HepG2 (cell line): ENCODE results near the gene GSG1. TPM values are rescaled to one million over a fixed set of nuclear protein-coding genes. Genes with fewer than 3 reads are reported as not detected.

Experiments
- DMAP1 ChIP-seq: IDR thresholded peaks from 2 replicates; pipeline ENCODE4 v1.6.1; 2016
- E2F5 ChIP-seq: sonication (generic); formaldehyde crosslinking; conservative IDR thresholded peaks from 2 replicates; pipeline ENCODE4 v1.4.0; 2020; ENCODE audit warnings: missing genetic modification reagents
- HBP1 ChIP-seq: IDR thresholded peaks from 2 replicates; pipeline ENCODE4 v1.6.1; 2016; ENCODE audit warnings: low read depth, control low read depth
- HNF4A ChIP-seq: sonication (generic); formaldehyde crosslinking; IDR thresholded peaks from 2 replicates; pipeline ENCODE4 v1.4.0; 2020; ENCODE audit warnings: missing genetic modification reagents
- KAT2B ChIP-seq: fragments of 150-350 bp; IDR thresholded peaks from 2 replicates; pipeline ENCODE4 v1.6.1; 2014; ENCODE audit warnings: low read depth, low read length, borderline replicate concordance
- MLX ChIP-seq: IDR thresholded peaks from 2 replicates; pipeline ENCODE4 v1.6.1; 2016
- NFYC ChIP-seq: IDR thresholded peaks from 2 replicates; pipeline ENCODE4 v1.6.1; 2016; ENCODE audit warnings: missing genetic modification reagents, missing compliant biosample characterization
- PCBP2 ChIP-seq: fragments of 200-400 bp; formaldehyde crosslinking; optimal IDR thresholded peaks from 2 replicates; pipeline ENCODE3; 2018; ENCODE audit warnings: low read length, low read depth; ENCODE audit not compliant: poor library complexity, severe bottlenecking
- PITX1 ChIP-seq: sonication (generic); formaldehyde crosslinking; IDR thresholded peaks from 2 replicates; pipeline ENCODE4 v1.5.1; 2020; ENCODE audit warnings: mild to moderate bottlenecking, missing genetic modification reagents
- XRCC5 ChIP-seq: fragments of 200-400 bp; formaldehyde crosslinking; optimal IDR thresholded peaks from 2 replicates; pipeline ENCODE3; 2017; ENCODE audit warnings: mild to moderate bottlenecking, low read length
- ZNF282 ChIP-seq: fragments of 450-650 bp; IDR thresholded peaks from 2 replicates; pipeline ENCODE4 v1.6.1; 2018; ENCODE audit not compliant: partially characterized antibody
- ZNF317 ChIP-seq: sonication (generic); formaldehyde crosslinking; IDR thresholded peaks from 2 replicates; pipeline ENCODE4 v1.5.0; 2020; ENCODE audit warnings: mild to moderate bottlenecking, missing genetic modification reagents
- ZNF639 ChIP-seq: conservative IDR thresholded peaks from 2 replicates; pipeline ENCODE4 v1.6.1; 2018; ENCODE audit warnings: missing genetic modification reagents
- ZNF687 ChIP-seq: sonication (generic); formaldehyde crosslinking; IDR thresholded peaks from 2 replicates; pipeline ENCODE4 v1.5.1; 2020; ENCODE audit warnings: mild to moderate bottlenecking, missing genetic modification reagents, moderate library complexity
- ZNF710 ChIP-seq: sonication (generic); formaldehyde crosslinking; IDR thresholded peaks from 2 replicates; pipeline ENCODE4 v1.5.0; 2020; ENCODE audit warnings: mild to moderate bottlenecking, missing genetic modification reagents, borderline replicate concordance
- ZNF883 ChIP-seq: sonication (generic); formaldehyde crosslinking; IDR thresholded peaks from 2 replicates; pipeline ENCODE4 v1.5.1; 2020; ENCODE audit warnings: mild to moderate bottlenecking, missing genetic modification reagents; ENCODE audit errors: not compliant biosample characterization
- ZNF891 ChIP-seq: sonication (generic); formaldehyde crosslinking; IDR thresholded peaks from 2 replicates; pipeline ENCODE4 v1.5.0; 2020; ENCODE audit warnings: mild to moderate bottlenecking, missing genetic modification reagents
- ZSCAN5A ChIP-seq: sonication (generic); formaldehyde crosslinking; IDR thresholded peaks from 2 replicates; pipeline ENCODE4 v1.8.0; 2022; ENCODE audit warnings: mild to moderate bottlenecking, missing genetic modification reagents, borderline replicate concordance
- polyA plus RNA-seq, 8 experiments: library from polyadenylated mRNA; depleted of rRNA in 3 of 8; stranded (reverse) in 7 of 8; unstranded in 1 of 8; fragments of >200 nt; fragmentation: Illumina TruSeq in 4 of 8; extraction: Trizol in 4 of 8; gene quantifications; 2 replicates each; pipeline versions ENCODE4 v1.2.1 to v1.2.3, GENCODE V29; 2011 to 2016; ENCODE audit warnings: low read depth in 4 of 8, missing spikeins in 1 of 8, mixed read lengths in 1 of 8; ENCODE audit not compliant: insufficient read depth in 1 of 8
- total RNA-seq, 5 experiments: library from RNA; depleted of rRNA; stranded (reverse); fragments of >200 nt; fragmentation: Illumina TruSeq; extraction: Trizol; gene quantifications; 2 replicates each; pipeline ENCODE4 v1.2.3, GENCODE V29; 2016; ENCODE audit warnings: low read depth in 1 of 5

Gene GSG1
- total and polyA plus RNA-seq, 2 of the 13 experiments (the other 11 are each of a cell fraction or from before 2014, with no cell fraction given), result not detected

GRCh38 chr12:13079440-13079906 lies 24.0 kb downstream of the GSG1 start (continued):
- TF ChIP-seq ZNF883 (CRISPR knock-in tag) (no peak), ZNF317 (CRISPR knock-in tag) (peak; percentile 82), ZNF282 (no peak), KAT2B (no peak), DMAP1 (CRISPR knock-in tag) (0 out of 2 replicates have a peak, but pooled peaks have one; percentile 24), HBP1 (CRISPR knock-in tag) (0 out of 2 replicates have a peak, but pooled peaks have one; percentile 26), ZNF639 (CRISPR knock-in tag) (no peak), XRCC5 (no peak), HNF4A (CRISPR knock-in tag) (peak; percentile 82), ZNF710 (CRISPR knock-in tag) (peak; percentile 33; the same call in 1 of the 2 replicates), PITX1 (CRISPR knock-in tag) (peak; percentile 68; the same call in 1 of the 2 replicates), E2F5 (CRISPR knock-in tag) (no peak), MLX (CRISPR knock-in tag) (0 out of 2 replicates have a peak, but pooled peaks have one; percentile 59), PCBP2 (no peak), ZNF891 (CRISPR knock-in tag) (no peak), ZSCAN5A (peak; percentile 62; the same call in 1 of the 2 replicates), NFYC (no peak), ZNF687 (CRISPR knock-in tag) (0 out of 2 replicates have a peak, but pooled peaks have one; percentile 36)
